Activated CD8-positive, alpha-beta memory T cell treated with anti-CD3 and anti-CD28 coated beads, Interleukin-2, amount 10 ng/mL, durations not matched to agents 7 days and 5 days (primary cell): ENCODE data around the gene C1S. TPM values are rescaled to one million over a fixed set of nuclear protein-coding genes. Genes with fewer than 3 reads are reported as not detected.
"Not testable (repeated sequence)": the region's sequence is repeated elsewhere in the genome, so short reads cannot be mapped to it uniquely, and the experiment has no call there.

Source experiments
- ATAC-seq: fragments of 150-1000 bp; cut with Tn5 transposase; one replicate; pipeline ENCODE4 v1.10.0; 2021; ENCODE audit warnings: moderate library complexity
- CTCF ChIA-PET: fragments of 350-600 bp; sonication (Branson Sonifier 250); formaldehyde crosslinking; loops from one replicate; lab custom pipeline; 2021; ENCODE audit warnings: antibody characterized with exemption; lab: Charles Lee
- DNase-seq: peaks from one replicate; pipeline ENCODE4 v3.0.0-alpha.2; 2020
- H3K27ac Mint-ChIP-seq: one replicate; pipeline ENCODE4 v1.8.0; 2021; ENCODE audit warnings: mild to moderate bottlenecking, mixed read lengths
- H3K27me3 Mint-ChIP-seq: one replicate; pipeline ENCODE4 v1.8.0; 2021; ENCODE audit warnings: mixed read lengths
- H3K36me3 Mint-ChIP-seq: one replicate; pipeline ENCODE4 v1.8.0; 2021; ENCODE audit warnings: mild to moderate bottlenecking, mixed read lengths
- H3K4me1 Mint-ChIP-seq: one replicate; pipeline ENCODE4 v1.8.0; 2021; ENCODE audit warnings: mixed read lengths
- H3K4me3 Mint-ChIP-seq: one replicate; pipeline ENCODE4 v1.8.0; 2021; ENCODE audit warnings: mild to moderate bottlenecking, moderate library complexity, mixed read lengths
- H3K9me3 Mint-ChIP-seq: one replicate; pipeline ENCODE4 v1.8.0; 2022; ENCODE audit warnings: low read depth, mixed read lengths
- total RNA-seq, 2 experiments: library from RNA; stranded (reverse); gene quantifications; one replicate each; pipeline ENCODE4 v1.2.3, GENCODE V29; 2021

Gene C1S
- total RNA-seq, 2 experiments from 2014 or later = 1.6 to 2.5 TPM

GRCh38 chr12:7054925-7055324, 5.6 kb upstream of the C1S start:
- H3K27me3 Mint-ChIP-seq = peaks cover 71% of the 10 kb centered on the region
- CTCF ChIA-PET = interaction anchor here (1.2 to 2.2 kb wide), 2 partner anchors 10 to 37 kb away, joined by 3 to 5 read pairs; partner anchors contain the start of gene C1R

GRCh38 chr12:7055736-7056135, 4.8 kb upstream of the C1S start:
- CTCF ChIA-PET = interaction anchor here (1.4 to 2.2 kb wide), 2 partner anchors 11 kb away, joined by 5 to 6 read pairs; no protein-coding TSS in a partner anchor
- not testable (repeated sequence) for H3K4me1 Mint-ChIP-seq, ATAC-seq, H3K4me3 Mint-ChIP-seq, H3K9me3 Mint-ChIP-seq, H3K27ac Mint-ChIP-seq, DNase-seq, H3K36me3 Mint-ChIP-seq
- peaks cover 70% of the 10 kb centered on the region for H3K27me3 Mint-ChIP-seq

More at GRCh38 chr12:7054925-7055324, 5.6 kb upstream of the C1S start:
- Mint-ChIP-seq H3K36me3 (peaks cover 2% of the 10 kb centered on the region), H3K4me1 (no peaks in the 10 kb centered on the region), H3K4me3 (no peak overlapping the region), H3K27ac (no peak overlapping the region), H3K9me3 (no peaks in the 10 kb centered on the region)
- DNase-seq = no peak
- ATAC-seq = no peak

GRCh38 chr12:7058163-7058845, 2.2 kb upstream of the C1S start:
- Mint-ChIP-seq H3K9me3 (no peaks in the 10 kb centered on the region), H3K36me3 (no peaks in the 10 kb centered on the region), H3K4me3 (no peak overlapping the region), H3K4me1 (no peaks in the 10 kb centered on the region), H3K27me3 (peaks cover 54% of the 10 kb centered on the region), H3K27ac (no peak overlapping the region)
- DNase-seq = no peak
- no peak for ATAC-seq
- CTCF ChIA-PET = no interaction called here

GRCh38 chr12:7058850-7059395, 1.6 kb upstream of the C1S start:
- no peaks in the 10 kb centered on the region for H3K4me1 Mint-ChIP-seq
- H3K9me3 Mint-ChIP-seq = no peaks in the 10 kb centered on the region
- H3K36me3 Mint-ChIP-seq = no peaks in the 10 kb centered on the region
- H3K27ac Mint-ChIP-seq = no peak overlapping the region
- ATAC-seq (no peak), DNase-seq (no peak)
- CTCF ChIA-PET = interaction anchor here (1.3 kb wide), 1 partner anchor 9 kb away, joined by 3 read pairs; no protein-coding TSS in a partner anchor
- H3K27me3 Mint-ChIP-seq = peaks cover 52% of the 10 kb centered on the region
- no peak overlapping the region for H3K4me3 Mint-ChIP-seq

GRCh38 chr12:7059780-7060179, 738 bp upstream of the C1S start:
- Mint-ChIP-seq H3K27ac (no peak overlapping the region), H3K36me3 (no peaks in the 10 kb centered on the region), H3K4me1 (no peaks in the 10 kb centered on the region), H3K4me3 (no peak overlapping the region), H3K9me3 (no peaks in the 10 kb centered on the region), H3K27me3 (peaks cover 46% of the 10 kb centered on the region)
- ATAC-seq = no peak
- no peak for DNase-seq
- CTCF ChIA-PET = interaction anchor here (1.3 kb wide), 1 partner anchor 10 kb away, joined by 3 read pairs; no protein-coding TSS in a partner anchor

GRCh38 chr12:7061138-7061537, 620 bp downstream of the C1S start:
- H3K4me3 Mint-ChIP-seq = no peak overlapping the region
- no peak for DNase-seq
- no peaks in the 10 kb centered on the region for H3K36me3 Mint-ChIP-seq
- no peaks in the 10 kb centered on the region for H3K4me1 Mint-ChIP-seq
- peaks cover 34% of the 10 kb centered on the region for H3K27me3 Mint-ChIP-seq
- no peak overlapping the region for H3K27ac Mint-ChIP-seq
- CTCF ChIA-PET = no interaction called here
- no peak for ATAC-seq
- H3K9me3 Mint-ChIP-seq = no peaks in the 10 kb centered on the region

- Mint-ChIP-seq H3K9me3 (no peaks in the 10 kb centered on the region), H3K27me3 (peaks cover 32% of the 10 kb centered on the region), H3K36me3 (no peaks in the 10 kb centered on the region), H3K4me1 (no peaks in the 10 kb centered on the region), H3K27ac (no peak overlapping the region), H3K4me3 (no peak overlapping the region)
- no peak for ATAC-seq
- no peak for DNase-seq
- CTCF ChIA-PET = no interaction called here
Observed at GRCh38 chr12:7061596-7061995, 1.1 kb downstream of the C1S start.

GRCh38 chr12:7064516-7064915, 4.0 kb downstream of the C1S start:
- no peak overlapping the region for H3K27ac Mint-ChIP-seq
- CTCF ChIA-PET = no interaction called here
- peaks cover 17% of the 10 kb centered on the region for H3K27me3 Mint-ChIP-seq
- no peaks in the 10 kb centered on the region for H3K36me3 Mint-ChIP-seq
- no peaks in the 10 kb centered on the region for H3K9me3 Mint-ChIP-seq
- no peaks in the 10 kb centered on the region for H3K4me1 Mint-ChIP-seq
- no peak for DNase-seq
- no peak overlapping the region for H3K4me3 Mint-ChIP-seq
- no peak for ATAC-seq

- no peak for DNase-seq
- ATAC-seq = no peak
- Mint-ChIP-seq H3K9me3 (no peaks in the 10 kb centered on the region), H3K36me3 (no peaks in the 10 kb centered on the region), H3K4me3 (no peak overlapping the region), H3K27me3 (peaks cover 11% of the 10 kb centered on the region), H3K27ac (no peak overlapping the region), H3K4me1 (no peaks in the 10 kb centered on the region)
- CTCF ChIA-PET = no interaction called here
Observed at GRCh38 chr12:7065073-7065623, 4.6 kb downstream of the C1S start.

GRCh38 chr12:7066596-7066995, 6.1 kb downstream of the C1S start:
- DNase-seq (no peak), ATAC-seq (no peak)
- H3K4me3 Mint-ChIP-seq = no peak overlapping the region
- no peak overlapping the region for H3K27ac Mint-ChIP-seq
- no peaks in the 10 kb centered on the region for H3K36me3 Mint-ChIP-seq
- no peaks in the 10 kb centered on the region for H3K4me1 Mint-ChIP-seq
- peaks cover 15% of the 10 kb centered on the region for H3K27me3 Mint-ChIP-seq
- H3K9me3 Mint-ChIP-seq = no peaks in the 10 kb centered on the region
- CTCF ChIA-PET = interaction anchor here (1.5 kb wide), 1 partner anchor 10 kb away, joined by 6 read pairs; no protein-coding TSS in a partner anchor

- Mint-ChIP-seq H3K27ac (no peak overlapping the region), H3K4me3 (no peak overlapping the region), H3K4me1 (no peaks in the 10 kb centered on the region), H3K36me3 (no peaks in the 10 kb centered on the region), H3K9me3 (no peaks in the 10 kb centered on the region), H3K27me3 (peaks cover 20% of the 10 kb centered on the region)
- ATAC-seq (no peak), DNase-seq (no peak)
- CTCF ChIA-PET = interaction anchor here (1.5 kb wide), 1 partner anchor 11 kb away, joined by 6 read pairs; no protein-coding TSS in a partner anchor
Observed at GRCh38 chr12:7067096-7067495, 6.6 kb downstream of the C1S start.

- ATAC-seq (no peak), DNase-seq (no peak)
- Mint-ChIP-seq H3K27me3 (peaks cover 16% of the 10 kb centered on the region), H3K4me1 (no peaks in the 10 kb centered on the region), H3K36me3 (no peaks in the 10 kb centered on the region), H3K4me3 (no peak overlapping the region), H3K27ac (no peak overlapping the region), H3K9me3 (no peaks in the 10 kb centered on the region)
- CTCF ChIA-PET = interaction anchor here (0.6 to 1.2 kb wide), 4 partner anchors 11 to 188 kb away, joined by 3 read pairs; partner anchors contain the start of gene C1RL
Observed at GRCh38 chr12:7068240-7068993, 7.9 kb downstream of the C1S start.

- H3K4me1 Mint-ChIP-seq = no peaks in the 10 kb centered on the region
- H3K36me3 Mint-ChIP-seq = no peaks in the 10 kb centered on the region
- no peak for ATAC-seq
- H3K4me3 Mint-ChIP-seq = no peak overlapping the region
- peaks cover 20% of the 10 kb centered on the region for H3K27me3 Mint-ChIP-seq
- CTCF ChIA-PET = interaction anchor here (0.9 to 1.2 kb wide), 3 partner anchors 10 to 40 kb away, joined by 3 read pairs; partner anchors contain the start of gene C1RL
- no peaks in the 10 kb centered on the region for H3K9me3 Mint-ChIP-seq
- DNase-seq = no peak
- H3K27ac Mint-ChIP-seq = no peak overlapping the region
Observed at GRCh38 chr12:7068994-7069346, 8.5 kb downstream of the C1S start.
